ENCODE results near the gene SF3B4.

Gene SF3B4

DNA sequence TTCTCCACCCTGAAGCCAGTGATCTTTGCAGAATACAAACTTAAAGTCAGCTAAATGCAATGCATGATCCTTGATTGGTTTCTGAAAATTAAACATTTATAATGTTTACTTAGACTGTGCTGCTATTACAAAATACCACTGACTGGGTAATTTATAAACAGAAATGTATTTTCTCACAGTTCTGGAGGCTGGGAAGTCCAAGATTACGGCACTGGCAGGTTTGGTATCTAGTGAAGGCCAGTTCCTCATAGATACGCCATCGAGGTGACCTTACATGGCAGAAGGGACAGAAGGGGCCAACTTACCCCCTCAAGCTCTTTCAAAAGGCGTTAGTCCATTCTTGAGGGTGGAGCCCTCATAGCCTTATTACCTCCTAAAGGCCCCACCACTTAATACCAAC is 31.0 kb downstream of the SF3B4 start:
- no peak for TF ChIP-seq SIN3A (IDR thresholded peaks at IDR 0.05; ENCODE audit: borderline replicate concordance, insufficient read depth, low read length)
- TF ChIP-seq POLR2AphosphoS5 (IDR thresholded peaks at IDR 0.05; ENCODE audit: low read depth, low read length): no peak
- no peak for TF ChIP-seq TAF1 (IDR thresholded peaks at IDR 0.05; ENCODE audit: borderline replicate concordance, insufficient read depth, low read length)
- no peak for TF ChIP-seq FOXP2 (optimal IDR thresholded peaks at IDR 0.05; ENCODE audit: borderline replicate concordance, extremely low read depth, extremely low read length, insufficient read depth)

GRCh38 chr1:149888999-149889289 is 38.7 kb downstream of the SF3B4 start:
- no peak for TF ChIP-seq REST (IDR thresholded peaks at IDR 0.05; ENCODE audit: insufficient read depth in 1 of 2, low read depth in 2 of 2, low read length in 2 of 2)
- no peak for TF ChIP-seq SIN3A (IDR thresholded peaks at IDR 0.05; ENCODE audit: borderline replicate concordance, insufficient read depth, low read length)
- TF ChIP-seq TAF1 (IDR thresholded peaks at IDR 0.05; ENCODE audit: borderline replicate concordance, insufficient read depth, low read length): no peak
- TF ChIP-seq POLR2AphosphoS5 (IDR thresholded peaks at IDR 0.05; ENCODE audit: low read depth, low read length): no peak
- no peak for TF ChIP-seq FOXP2 (optimal IDR thresholded peaks at IDR 0.05; ENCODE audit: borderline replicate concordance, extremely low read depth, extremely low read length, insufficient read depth)

- no peak for TF ChIP-seq REST (IDR thresholded peaks at IDR 0.05; ENCODE audit: insufficient read depth in 1 of 2, low read depth in 2 of 2, low read length in 2 of 2)
- TF ChIP-seq SIN3A (IDR thresholded peaks at IDR 0.05; ENCODE audit: borderline replicate concordance, insufficient read depth, low read length): peak; percentile 87; the same call in 1 of the 2 replicates
- TF ChIP-seq FOXP2 (optimal IDR thresholded peaks at IDR 0.05; ENCODE audit: borderline replicate concordance, extremely low read depth, extremely low read length, insufficient read depth): no peak
- peak; percentile 73 for TF ChIP-seq POLR2AphosphoS5 (IDR thresholded peaks at IDR 0.05; ENCODE audit: low read depth, low read length)
Observed at GRCh38 chr1:149888247-149888998, 39.2 kb downstream of the SF3B4 start.

GRCh38 chr1:149887456-149888246 is 40.0 kb downstream of the SF3B4 start:
- TF ChIP-seq REST (IDR thresholded peaks at IDR 0.05; ENCODE audit: insufficient read depth in 1 of 2, low read depth in 2 of 2, low read length in 2 of 2): no peak
- TF ChIP-seq SIN3A (IDR thresholded peaks at IDR 0.05; ENCODE audit: borderline replicate concordance, insufficient read depth, low read length): no peak
- peak; percentile 66 for TF ChIP-seq POLR2AphosphoS5 (IDR thresholded peaks at IDR 0.05; ENCODE audit: low read depth, low read length)
- no peak for TF ChIP-seq FOXP2 (optimal IDR thresholded peaks at IDR 0.05; ENCODE audit: borderline replicate concordance, extremely low read depth, extremely low read length, insufficient read depth)
- no peak for TF ChIP-seq TAF1 (IDR thresholded peaks at IDR 0.05; ENCODE audit: borderline replicate concordance, insufficient read depth, low read length)

DNA sequence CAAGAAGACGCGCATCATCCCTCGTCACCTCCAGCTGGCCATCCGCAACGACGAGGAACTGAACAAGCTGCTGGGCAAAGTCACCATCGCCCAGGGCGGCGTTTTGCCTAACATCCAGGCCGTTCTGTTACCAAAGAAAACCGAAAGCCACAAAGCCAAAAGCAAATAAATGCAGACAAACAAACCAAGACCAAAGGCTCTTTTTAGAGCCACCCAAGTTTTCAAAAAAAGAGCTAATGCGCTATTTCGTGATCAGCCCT is 40.5 kb downstream of the SF3B4 start:
- TF ChIP-seq POLR2AphosphoS5 (IDR thresholded peaks at IDR 0.05; ENCODE audit: low read depth, low read length): peak; percentile 58; the same call in 1 of the 2 replicates
